Fibroblast of lung (primary cell): ENCODE results near the gene EEF1B2. TPM values are rescaled to one million over a fixed set of nuclear protein-coding genes. Genes with fewer than 3 reads are reported as not detected.

Experiments used
- DNase-seq, 2 donors: peaks; one replicate each; pipeline versions ENCODE4 v3.0.0 to v3.0.0-alpha.2; 2010; ENCODE audit warnings: low read depth in 2 of 2
- H2AFZ ChIP-seq: 2 replicates; pipeline ENCODE4 v1.5.1; 2012; ENCODE audit warnings: low read length, control low read depth, inconsistent platforms
- H3K27ac ChIP-seq: 2 replicates; pipeline ENCODE4 v1.5.1; 2011; ENCODE audit warnings: low read length, control low read depth; ENCODE audit not compliant: insufficient read depth
- H3K27me3 ChIP-seq: 2 replicates; pipeline ENCODE4 v1.5.1; 2011; ENCODE audit warnings: mild to moderate bottlenecking, low read length; ENCODE audit not compliant: control insufficient read depth, insufficient read depth
- H3K36me3 ChIP-seq: 2 replicates; pipeline ENCODE4 v1.5.1; 2011; ENCODE audit warnings: low read length; ENCODE audit not compliant: control insufficient read depth, insufficient read depth
- H3K4me1 ChIP-seq: 2 replicates; pipeline ENCODE4 v1.5.1; 2011; ENCODE audit warnings: low read length; ENCODE audit not compliant: control insufficient read depth, insufficient read depth; ENCODE audit errors: extremely low read depth
- H3K4me2 ChIP-seq: 2 replicates; pipeline ENCODE4 v1.5.1; 2011; ENCODE audit warnings: low read length, control low read depth; ENCODE audit not compliant: insufficient read depth; ENCODE audit errors: extremely low read depth
- H3K4me3 ChIP-seq, 4 experiments: fragments of 200-600 bp in 1 of 4; sonication (generic) in 1 of 4; replicated peaks in 1 of 4; 2 replicates each; pipeline ENCODE4 v1.5.1; 2011 to 2016; ENCODE audit warnings: low read length in 4 of 4, low read depth in 3 of 4, mild to moderate bottlenecking in 3 of 4, control low read depth in 2 of 4, inconsistent platforms in 1 of 4, mixed read lengths in 1 of 4; ENCODE audit not compliant: insufficient read depth in 1 of 4; ENCODE audit errors: control extremely low read depth in 1 of 4
- H3K79me2 ChIP-seq: 2 replicates; pipeline ENCODE4 v1.5.1; 2012; ENCODE audit warnings: mild to moderate bottlenecking, low read length, inconsistent platforms; ENCODE audit not compliant: control insufficient read depth, insufficient read depth
- H3K9ac ChIP-seq: 2 replicates; pipeline ENCODE4 v1.5.1; 2011; ENCODE audit warnings: mild to moderate bottlenecking, low read length, control low read depth; ENCODE audit not compliant: insufficient read depth
- H3K9me3 ChIP-seq: 2 replicates; pipeline ENCODE4 v1.5.1; 2012; ENCODE audit warnings: low read depth, low read length; ENCODE audit not compliant: control insufficient read depth, insufficient read depth
- H4K20me1 ChIP-seq: 2 replicates; pipeline ENCODE4 v1.5.1; 2011; ENCODE audit warnings: low read length; ENCODE audit not compliant: control insufficient read depth, insufficient read depth; ENCODE audit errors: extremely low read depth
- EZH2 ChIP-seq: IDR thresholded peaks from 2 replicates; pipeline ENCODE4 v1.5.1; 2012; ENCODE audit warnings: low read length, control low read depth, mild to moderate bottlenecking; ENCODE audit errors: missing control alignments
- polyA plus RNA-seq, 2 donors: library from polyadenylated mRNA; depleted of rRNA in 1 of 2; stranded (reverse) in 1 of 2; unstranded in 1 of 2; fragments of >200 nt; gene quantifications; 2 replicates each; pipeline ENCODE4 v1.2.1, GENCODE V29; 2011 to 2012; ENCODE audit warnings: missing spikeins in 1 of 2
- total RNA-seq: library from RNA; depleted of rRNA; stranded (reverse); fragments of >200 nt; gene quantifications from 2 replicates; pipeline ENCODE4 v1.2.1, GENCODE V29; 2014
- TF ChIP-seq, protein P1 (sequence below), 2 donors: IDR thresholded peaks in 1 of 2; conservative IDR thresholded peaks in 1 of 2; 1 replicate in 1 of 2; 2 replicates in 1 of 2; pipeline ENCODE4 v1.5.1; 2011 to 2012; ENCODE audit warnings: low read length in 2 of 2, control low read depth in 1 of 2, inconsistent platforms in 1 of 2, low read depth in 1 of 2, mild to moderate bottlenecking in 1 of 2

Gene EEF1B2
- total and polyA plus RNA-seq, 2 donors (not counting 1 experiment from before 2014, with no cell fraction given): 439 to 984 TPM

GRCh38 chr2:206211657-206212255, 52.1 kb downstream of the EEF1B2 start:
- no peaks in the 10 kb centered on the region for H4K20me1 ChIP-seq
- TF ChIP-seq EZH2: no peak
- TF ChIP-seq, protein P1, sequence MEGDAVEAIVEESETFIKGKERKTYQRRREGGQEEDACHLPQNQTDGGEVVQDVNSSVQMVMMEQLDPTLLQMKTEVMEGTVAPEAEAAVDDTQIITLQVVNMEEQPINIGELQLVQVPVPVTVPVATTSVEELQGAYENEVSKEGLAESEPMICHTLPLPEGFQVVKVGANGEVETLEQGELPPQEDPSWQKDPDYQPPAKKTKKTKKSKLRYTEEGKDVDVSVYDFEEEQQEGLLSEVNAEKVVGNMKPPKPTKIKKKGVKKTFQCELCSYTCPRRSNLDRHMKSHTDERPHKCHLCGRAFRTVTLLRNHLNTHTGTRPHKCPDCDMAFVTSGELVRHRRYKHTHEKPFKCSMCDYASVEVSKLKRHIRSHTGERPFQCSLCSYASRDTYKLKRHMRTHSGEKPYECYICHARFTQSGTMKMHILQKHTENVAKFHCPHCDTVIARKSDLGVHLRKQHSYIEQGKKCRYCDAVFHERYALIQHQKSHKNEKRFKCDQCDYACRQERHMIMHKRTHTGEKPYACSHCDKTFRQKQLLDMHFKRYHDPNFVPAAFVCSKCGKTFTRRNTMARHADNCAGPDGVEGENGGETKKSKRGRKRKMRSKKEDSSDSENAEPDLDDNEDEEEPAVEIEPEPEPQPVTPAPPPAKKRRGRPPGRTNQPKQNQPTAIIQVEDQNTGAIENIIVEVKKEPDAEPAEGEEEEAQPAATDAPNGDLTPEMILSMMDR (conservative IDR thresholded peaks at IDR 0.05 in 1 of 2, IDR thresholded peaks at IDR 0.05 in 1 of 2; ENCODE audit: low read depth in 1 of 2, low read length in 2 of 2): no peak
- H3K9me3 ChIP-seq: no peaks in the 10 kb centered on the region
- no peak overlapping the region for H3K27ac ChIP-seq
- peak overlapping the region in 3 of 4 experiments; percentile 22 to 90 (median 59) for H3K4me3 ChIP-seq
- no peak overlapping the region for H2AFZ ChIP-seq
- H3K4me1 ChIP-seq: peaks cover 2% of the 10 kb centered on the region
- H3K4me2 ChIP-seq: peak overlapping the region; percentile 59
- H3K36me3 ChIP-seq: no peaks in the 10 kb centered on the region
- H3K27me3 ChIP-seq: no peaks in the 10 kb centered on the region
- peak; percentile 64 to 74 for DNase-seq
- H3K9ac ChIP-seq: no peak overlapping the region
- H3K79me2 ChIP-seq: no peaks in the 10 kb centered on the region

Other genes starting within 250 kb of the EEF1B2 start
- 5.1 and 7.4 TPM in 2 replicates for gene INO80D, start 73.7 kb upstream of the EEF1B2 start, total RNA-seq
- gene INO80D, start 73.7 kb upstream of the EEF1B2 start, polyA plus RNA-seq: 4.2 and 4.8 TPM in 2 replicates
- gene NDUFS1, start 451 bp upstream of the EEF1B2 start, total RNA-seq: 81.2 and 133 TPM in 2 replicates
- gene NDUFS1, start 451 bp upstream of the EEF1B2 start, polyA plus RNA-seq: 118 and 128 TPM in 2 replicates
- 11.6 TPM in 2 replicates for gene ZDBF2, start 114.8 kb downstream of the EEF1B2 start, total RNA-seq
- gene ZDBF2, start 114.8 kb downstream of the EEF1B2 start, polyA plus RNA-seq: 2.4 and 6.3 TPM in 2 replicates